K562 (cell line): ENCODE results near the gene ZFP82. TPM values are rescaled to one million over a fixed set of nuclear protein-coding genes. Genes with fewer than 3 reads are reported as not detected.

Experiments
- ATAC-seq: fragments of 200-7000 bp; cut with Tn5 transposase; 3 replicates; pipeline ENCODE4 v1.9.1; 2020; ENCODE audit warnings: moderate library complexity
- BruUV-seq: library from RNA; stranded (reverse); fragments of 400-500 nt; replicated peaks from 2 replicates; lab custom pipeline; 2021; lab: Mats Ljungman, UMichigan
- CTCF ChIA-PET: fragments of 300-600 bp; formaldehyde crosslinking; extraction: SDS; loops from one replicate; lab custom pipeline; 2021; ENCODE audit warnings: low intra/inter-chr PET ratio; lab: Yijun Ruan, JAX
- POLR2A ChIA-PET: fragments of 300-600, 350-650 bp; sonication (Branson Sonifier 250); formaldehyde crosslinking; extraction: SDS; loops from one replicate; lab custom pipeline; 2021; ENCODE audit warnings: antibody characterized with exemption, inconsistent platforms; lab: Yijun Ruan, JAX
- DNase-seq, 4 experiments: peaks; one replicate each; pipeline versions ENCODE4 v3.0.0 to v3.0.0-alpha.2; 2011 to 2018; ENCODE audit warnings: low spot score in 3 of 4, mixed read lengths in 3 of 4; ENCODE audit errors: extremely low read depth in 1 of 4
- FAIRE-seq: peaks from 2 replicates; lab custom pipeline; 2011; peaks lifted over from hg19 to GRCh38; lab: Jason Lieb, UNC
- H2AFZ ChIP-seq: 2 replicates; pipeline ENCODE4 v1.6.0; 2011; ENCODE audit warnings: low read depth, low read length, control low read depth, inconsistent platforms
- H3K27ac ChIP-seq: fragments of 200-600 bp; 3 replicates; pipeline ENCODE4 v1.8.0; 2011; ENCODE audit warnings: low read depth, mild to moderate bottlenecking, control low read depth, inconsistent platforms, low read length, moderate library complexity, mixed read lengths; ENCODE audit errors: extremely low read depth
- H3K27me3 ChIP-seq, 2 experiments: fragments of 300-600 bp in 1 of 2; 2 replicates in 1 of 2; 3 replicates in 1 of 2; pipeline versions ENCODE4 v1.6.0 to v1.8.0; 2011; ENCODE audit warnings: inconsistent platforms in 2 of 2, low read length in 2 of 2, mild to moderate bottlenecking in 1 of 2, mixed read lengths in 1 of 2, moderate library complexity in 1 of 2; ENCODE audit not compliant: control insufficient read depth in 2 of 2, insufficient read depth in 2 of 2
- H3K36me3 ChIP-seq: fragments of 300-600 bp; 3 replicates; pipeline ENCODE4 v1.8.0; 2011; ENCODE audit warnings: mild to moderate bottlenecking, low read length, inconsistent platforms; ENCODE audit not compliant: control insufficient read depth, insufficient read depth
- H3K4me1 ChIP-seq, 2 experiments: fragments of 200-600 bp in 1 of 2; replicated peaks in 1 of 2; 2 replicates in 1 of 2; 3 replicates in 1 of 2; pipeline versions ENCODE4 v1.5.1 to v1.8.0; 2011; ENCODE audit warnings: inconsistent platforms in 2 of 2, low read length in 2 of 2, mild to moderate bottlenecking in 1 of 2, mixed read lengths in 1 of 2, moderate library complexity in 1 of 2; ENCODE audit not compliant: control insufficient read depth in 2 of 2, insufficient read depth in 2 of 2
- H3K4me2 ChIP-seq: 2 replicates; pipeline ENCODE4 v1.6.1; 2011; ENCODE audit warnings: low read length, control low read depth, inconsistent platforms, mixed read lengths; ENCODE audit not compliant: insufficient read depth
- H3K4me3 ChIP-seq: fragments of 200-600 bp; sonication (generic), shearing (Covaris generic); 2 replicates; pipeline ENCODE4 v1.5.1; 2016; ENCODE audit warnings: control low read depth, inconsistent platforms
- H3K79me2 ChIP-seq: fragments of 200-600 bp; 3 replicates; pipeline ENCODE4 v1.8.0; 2011; ENCODE audit warnings: low read length, inconsistent platforms; ENCODE audit not compliant: control insufficient read depth, insufficient read depth
- H3K9ac ChIP-seq, 2 experiments: 2 replicates each; pipeline versions ENCODE4 v1.6.0 to v1.6.1; 2011; ENCODE audit warnings: low read depth in 2 of 2, low read length in 2 of 2, control low read depth in 1 of 2, inconsistent platforms in 1 of 2, mild to moderate bottlenecking in 1 of 2, mixed read lengths in 1 of 2; ENCODE audit not compliant: insufficient read depth in 1 of 2
- H3K9me1 ChIP-seq: one replicate; pipeline ENCODE4 v1.6.0; 2011; ENCODE audit warnings: inconsistent platforms, mild to moderate bottlenecking, low read length, moderate library complexity; ENCODE audit not compliant: control insufficient read depth, insufficient read depth
- H3K9me3 ChIP-seq: replicated peaks from 2 replicates; pipeline ENCODE4 v1.5.1; 2011; ENCODE audit warnings: low read depth, low read length, inconsistent platforms; ENCODE audit not compliant: control insufficient read depth, insufficient read depth
- H4K20me1 ChIP-seq: replicated peaks from 2 replicates; pipeline ENCODE4 v1.6.1; 2011; ENCODE audit warnings: low read length, inconsistent platforms, mixed read lengths; ENCODE audit not compliant: control insufficient read depth, insufficient read depth
- CAMTA2 ChIP-seq: fragments of 250-450 bp; sonication (Bioruptor Pico); conservative IDR thresholded peaks from 2 replicates; pipeline ENCODE4 v1.5.1; 2022
- EP400 ChIP-seq: fragments of 450-650 bp; IDR thresholded peaks from 2 replicates; pipeline ENCODE4 v1.6.1; 2017; ENCODE audit warnings: antibody characterized with exemption, mild to moderate bottlenecking, moderate library complexity
- HMGN3 ChIP-seq: IDR thresholded peaks from 2 replicates; pipeline ENCODE4 v1.6.1; 2011; ENCODE audit warnings: borderline replicate concordance, low read depth, mild to moderate bottlenecking, mixed read lengths, low read length; ENCODE audit not compliant: insufficient read length; ENCODE audit errors: extremely low read depth
- IRF1 ChIP-seq: sonication (generic); formaldehyde crosslinking; IDR thresholded peaks from 2 replicates; pipeline ENCODE4 v1.8.0; 2022; ENCODE audit warnings: missing genetic modification reagents, mild to moderate bottlenecking, borderline replicate concordance
- PCBP2 ChIP-seq: fragments of 200-400 bp; formaldehyde crosslinking; IDR thresholded peaks from 2 replicates; pipeline ENCODE4 v1.6.1; 2018; ENCODE audit warnings: low read length, low read depth, mild to moderate bottlenecking, moderate library complexity; ENCODE audit not compliant: poor library complexity, severe bottlenecking
- RBM17 ChIP-seq: fragments of 200-400 bp; formaldehyde crosslinking; IDR thresholded peaks from 2 replicates; pipeline ENCODE4 v1.6.1; 2017; ENCODE audit warnings: low read depth, mild to moderate bottlenecking, low read length, borderline replicate concordance
- RBM22 ChIP-seq: fragments of 200-400 bp; formaldehyde crosslinking; IDR thresholded peaks from 2 replicates; pipeline ENCODE4 v1.6.1; 2018; ENCODE audit warnings: low read length, low read depth; ENCODE audit not compliant: poor library complexity, severe bottlenecking
- RNF2 ChIP-seq: sonication (generic); IDR thresholded peaks from 2 replicates; pipeline ENCODE4 v1.6.1; 2016
- SREBF2 ChIP-seq: sonication (generic); formaldehyde crosslinking; IDR thresholded peaks from 2 replicates; pipeline ENCODE4 v1.4.0; 2020; ENCODE audit warnings: mild to moderate bottlenecking, missing genetic modification reagents
- ZBTB49 ChIP-seq: sonication (generic); formaldehyde crosslinking; IDR thresholded peaks from 2 replicates; pipeline ENCODE4 v1.8.0; 2022; ENCODE audit warnings: missing genetic modification reagents, mild to moderate bottlenecking, borderline replicate concordance
- ZFPM2 ChIP-seq: fragments of 250-450 bp; sonication (Bioruptor Pico); IDR thresholded peaks from 2 replicates; pipeline ENCODE4 v1.5.1; 2022; ENCODE audit warnings: mild to moderate bottlenecking
- WGBS: fragments of 100-300 bp; shearing (Covaris generic); methylation state at CpG from one replicate; pipeline ENCODE4 v1.1.6; 2016; ENCODE audit warnings: low coverage, mixed read lengths; ENCODE audit not compliant: insufficient coverage; ENCODE audit errors: missing lambda C conversion rate; 5-methylcytosine and 5-hydroxymethylcytosine counted together
- in situ Hi-C: fragments of 300-500 bp; cut with MboI; formaldehyde crosslinking; loops from 4 replicates; pipeline ENCODE4 v1.15.0; 2018; ENCODE audit warnings: inconsistent platforms, mixed read lengths
- intact Hi-C: fragments of 100-400 bp; cut with micrococcal nuclease; formaldehyde crosslinking; loops from 2 replicates; pipeline ENCODE4 v1.14.2; 2022
- polyA plus RNA-seq, 8 experiments: library from polyadenylated mRNA; depleted of rRNA in 4 of 8; stranded (reverse) in 5 of 8; unstranded in 3 of 8; fragments of >200 nt; fragmentation: Nextera tagmentation in 2 of 8; fragmentation: Illumina TruSeq in 1 of 8; extraction: Ambion mirVana in 2 of 8; extraction: Trizol in 1 of 8; gene quantifications; 2 replicates each; pipeline versions ENCODE4 v1.2.1 to v1.2.3, GENCODE V29; 2011 to 2014; ENCODE audit warnings: inconsistent platforms in 1 of 8, missing spikeins in 1 of 8
- total RNA-seq, 7 experiments: library from RNA; depleted of rRNA in 6 of 7; stranded (reverse); fragments of >200 nt in 6 of 7; fragmentation: Illumina TruSeq in 2 of 7; extraction: Trizol in 2 of 7; gene quantifications; 2 replicates each; pipeline versions ENCODE4 v1.2.1 to v1.2.3, GENCODE V29; 2011 to 2021; ENCODE audit warnings: low replicate concordance in 1 of 7

The ZFP82 gene
- total and polyA plus RNA-seq, 9 of the 15 experiments (the other 6 are each of a cell fraction or from before 2014, with no cell fraction given) = 2.2 to 7.0 (median 3.0) TPM

- no TSS peak for BruUV-seq
- ATAC-seq (no peak), FAIRE-seq (no peak)
Observed at GRCh38 chr19:36441339-36441738, 22.9 kb upstream of the ZFP82 start.

More at GRCh38 chr19:36441339-36441738, 22.9 kb upstream of the ZFP82 start:
- Histone ChIP-seq H3K79me2 (no peaks in the 10 kb centered on the region), H3K9me3 (no peaks in the 10 kb centered on the region; the same call in 1 of the 2 replicates), H3K4me2 (no peak overlapping the region), H3K4me1 (no peaks in the 10 kb centered on the region), H3K36me3 (no peaks in the 10 kb centered on the region), H2AFZ (no peak overlapping the region), H3K9me1 (no peaks in the 10 kb centered on the region), H3K4me3 (no peak overlapping the region), H3K27ac (no peak overlapping the region), H4K20me1 (no peaks in the 10 kb centered on the region), H3K27me3 (no peaks in the 10 kb centered on the region), H3K9ac (no peak overlapping the region)
- ChIA-PET POLR2A (no interaction called here), CTCF (no interaction called here)
- intact Hi-C loops = no loop called here
- 0% methylated on average over 1 of the region's 1 CpG for WGBS
- in situ Hi-C loops = no loop called here
- TF ChIP-seq EP400 (no peak), CAMTA2 (CRISPR knock-in tag) (no peak), IRF1 (CRISPR knock-in tag) (no peak), RNF2 (no peak), RBM17 (no peak), ZFPM2 (CRISPR knock-in tag) (no peak), HMGN3 (no peak), ZBTB49 (CRISPR knock-in tag) (no peak), RBM22 (no peak), PCBP2 (no peak), SREBF2 (CRISPR knock-in tag) (no peak)
- no peak for DNase-seq
